ENCODE results near the gene SLIT3.

SLIT3 gene

DNA sequence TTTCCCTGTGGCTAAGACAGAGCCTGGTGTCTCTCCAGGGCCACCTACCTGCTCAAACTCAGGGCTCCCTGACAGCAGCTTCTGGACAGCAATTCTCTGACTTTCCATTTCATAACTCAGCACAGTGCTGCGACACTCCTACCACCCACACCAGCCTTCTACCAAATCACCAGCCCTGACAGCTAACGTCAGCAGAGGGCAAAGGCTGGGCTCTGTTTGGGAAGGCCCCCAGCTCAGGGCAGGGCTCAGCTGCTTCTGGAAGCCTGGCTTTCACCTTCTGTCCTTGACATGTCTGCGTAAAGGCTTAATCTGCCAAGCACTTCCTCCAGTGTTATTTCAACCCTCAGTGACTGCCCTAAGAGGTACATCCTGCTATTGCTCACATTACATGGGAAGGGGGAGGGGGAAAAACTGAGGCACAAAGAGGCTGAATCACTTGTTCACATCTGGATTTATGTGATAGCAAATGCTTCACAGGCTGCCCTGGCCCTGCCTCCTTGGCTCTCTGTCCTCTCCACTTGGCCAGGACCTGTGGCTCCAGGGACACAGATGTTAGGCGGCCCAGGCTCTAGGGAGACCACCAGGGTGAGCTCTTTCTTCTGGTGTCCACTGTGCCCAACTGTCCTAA lies 619.3 kb downstream of the SLIT3 start:
- DNase-seq (ENCODE audit: low read depth) = no peak
- TF ChIP-seq POLR2A (IDR thresholded peaks at IDR 0.05; ENCODE audit: extremely low read depth, insufficient read length) (no peak), MYC (IDR thresholded peaks at IDR 0.05; ENCODE audit: low read depth, low read length) (no peak)
- TF ChIP-seq, protein P1, sequence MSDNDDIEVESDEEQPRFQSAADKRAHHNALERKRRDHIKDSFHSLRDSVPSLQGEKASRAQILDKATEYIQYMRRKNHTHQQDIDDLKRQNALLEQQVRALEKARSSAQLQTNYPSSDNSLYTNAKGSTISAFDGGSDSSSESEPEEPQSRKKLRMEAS (IDR thresholded peaks at IDR 0.05; ENCODE audit: low read depth, low read length) = no peak
- TF ChIP-seq, protein P2, sequence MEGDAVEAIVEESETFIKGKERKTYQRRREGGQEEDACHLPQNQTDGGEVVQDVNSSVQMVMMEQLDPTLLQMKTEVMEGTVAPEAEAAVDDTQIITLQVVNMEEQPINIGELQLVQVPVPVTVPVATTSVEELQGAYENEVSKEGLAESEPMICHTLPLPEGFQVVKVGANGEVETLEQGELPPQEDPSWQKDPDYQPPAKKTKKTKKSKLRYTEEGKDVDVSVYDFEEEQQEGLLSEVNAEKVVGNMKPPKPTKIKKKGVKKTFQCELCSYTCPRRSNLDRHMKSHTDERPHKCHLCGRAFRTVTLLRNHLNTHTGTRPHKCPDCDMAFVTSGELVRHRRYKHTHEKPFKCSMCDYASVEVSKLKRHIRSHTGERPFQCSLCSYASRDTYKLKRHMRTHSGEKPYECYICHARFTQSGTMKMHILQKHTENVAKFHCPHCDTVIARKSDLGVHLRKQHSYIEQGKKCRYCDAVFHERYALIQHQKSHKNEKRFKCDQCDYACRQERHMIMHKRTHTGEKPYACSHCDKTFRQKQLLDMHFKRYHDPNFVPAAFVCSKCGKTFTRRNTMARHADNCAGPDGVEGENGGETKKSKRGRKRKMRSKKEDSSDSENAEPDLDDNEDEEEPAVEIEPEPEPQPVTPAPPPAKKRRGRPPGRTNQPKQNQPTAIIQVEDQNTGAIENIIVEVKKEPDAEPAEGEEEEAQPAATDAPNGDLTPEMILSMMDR (IDR thresholded peaks at IDR 0.05; ENCODE audit: low read depth, low read length) = no peak
- H3K4me3 ChIP-seq (ENCODE audit: low read depth, low read length) = no peak overlapping the region

DNA sequence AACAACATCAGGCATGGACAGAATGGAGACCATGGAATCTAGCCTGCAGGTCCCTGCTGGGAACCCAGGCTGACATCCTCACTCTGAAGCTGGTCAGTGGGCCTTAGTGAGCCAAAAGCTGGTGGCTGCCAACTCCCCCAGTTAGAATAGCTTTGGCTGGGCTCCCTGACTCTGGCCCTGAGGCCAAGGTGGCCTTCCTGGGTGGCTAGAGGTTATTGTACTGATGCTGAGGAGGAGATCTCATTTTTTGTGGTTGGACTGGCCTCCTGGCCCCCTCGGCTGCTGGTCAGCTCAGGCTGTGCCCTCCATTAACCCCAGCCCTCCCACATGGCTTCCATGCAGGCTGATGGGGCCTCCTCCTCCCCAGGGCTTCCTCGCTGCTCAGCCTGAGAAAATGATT lies 620.5 kb downstream of the SLIT3 start:
- no peak overlapping the region for H3K4me3 ChIP-seq (ENCODE audit: low read depth, low read length)
- no peak for TF ChIP-seq POLR2A (IDR thresholded peaks at IDR 0.05; ENCODE audit: extremely low read depth, insufficient read length)
- no peak for TF ChIP-seq MYC (IDR thresholded peaks at IDR 0.05; ENCODE audit: low read depth, low read length)
- no peak for DNase-seq (ENCODE audit: low read depth)

DNA sequence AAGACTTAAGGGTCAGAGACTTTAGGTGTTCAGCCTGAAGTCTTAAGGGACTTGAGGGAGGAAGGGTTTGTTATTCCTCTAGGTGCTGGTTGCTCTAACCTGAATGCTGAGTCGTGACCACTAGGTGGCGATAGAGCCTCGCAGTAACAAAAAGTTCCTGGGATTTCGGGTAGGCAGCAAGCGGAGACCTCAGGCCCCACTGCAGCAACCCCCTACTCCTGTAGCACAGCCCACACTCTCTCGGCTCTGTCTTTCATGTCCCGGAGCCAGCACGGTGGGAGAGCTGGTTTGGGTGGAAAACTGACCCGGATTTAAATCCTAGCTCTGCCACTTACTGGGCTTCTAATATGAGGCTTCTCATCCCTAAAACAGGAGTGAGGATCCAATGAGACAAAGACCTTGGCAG lies 621.4 kb downstream of the SLIT3 start:
- no peak overlapping the region for H3K4me3 ChIP-seq (ENCODE audit: low read depth, low read length)
- peak; percentile 69 for DNase-seq (ENCODE audit: low read depth)
- TF ChIP-seq, protein P2 (IDR thresholded peaks at IDR 0.05; ENCODE audit: low read depth, low read length) = peak; percentile 82
- TF ChIP-seq, protein P1 (IDR thresholded peaks at IDR 0.05; ENCODE audit: low read depth, low read length) = no peak

DNA sequence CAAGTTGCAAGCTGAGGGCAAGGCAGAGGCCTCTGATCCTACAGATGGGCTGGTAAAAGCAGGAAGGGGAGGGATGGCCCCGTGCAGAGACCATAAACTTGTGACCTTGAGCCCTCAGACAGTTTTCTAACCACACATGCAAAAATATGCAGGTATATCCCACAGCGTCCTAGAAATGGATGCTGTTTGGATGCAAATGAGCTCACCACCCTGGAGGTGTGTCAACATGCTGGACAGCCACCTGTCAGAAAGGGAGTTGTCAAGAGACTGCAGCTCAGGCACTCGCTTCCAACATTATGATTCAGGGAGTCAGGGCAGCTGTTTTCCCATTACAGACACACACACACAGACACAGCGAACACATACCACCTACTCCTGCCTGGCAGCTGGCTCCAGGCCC lies 624.4 kb downstream of the SLIT3 start:
- H3K4me3 ChIP-seq (ENCODE audit: low read depth, low read length) = no peak overlapping the region
- DNase-seq (ENCODE audit: low read depth) = no peak
- TF ChIP-seq, protein P2 (IDR thresholded peaks at IDR 0.05; ENCODE audit: low read depth, low read length) = no peak
- TF ChIP-seq, protein P1 (IDR thresholded peaks at IDR 0.05; ENCODE audit: low read depth, low read length) = no peak
- TF ChIP-seq POLR2A (IDR thresholded peaks at IDR 0.05; ENCODE audit: extremely low read depth, insufficient read length) (no peak), MYC (IDR thresholded peaks at IDR 0.05; ENCODE audit: low read depth, low read length) (no peak)

DNA sequence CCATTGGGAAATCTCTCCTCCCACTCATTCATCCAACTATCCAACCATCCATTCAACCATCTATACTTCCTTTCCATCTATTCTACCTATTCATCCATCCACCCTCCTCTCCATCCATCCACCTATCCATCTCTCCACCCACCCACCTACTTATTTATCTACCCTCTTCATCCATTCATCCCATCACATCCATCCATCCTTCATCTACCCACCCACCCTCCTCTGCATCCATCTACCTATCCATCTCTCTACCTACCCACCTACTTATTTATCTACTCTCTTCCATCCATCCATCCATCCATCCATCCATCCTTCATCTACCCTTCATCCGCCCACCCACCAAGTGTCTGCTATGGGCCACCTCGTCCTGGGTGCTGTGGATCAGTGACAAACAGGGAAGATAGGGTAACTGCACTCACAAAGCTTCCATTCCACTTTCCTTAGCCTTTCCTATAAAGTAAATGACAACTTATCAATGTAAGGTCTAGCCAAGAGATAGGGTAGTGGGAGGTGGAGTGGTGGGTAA lies 625.0 kb downstream of the SLIT3 start:
- DNase-seq (ENCODE audit: low read depth) = no peak
- no peak overlapping the region for H3K4me3 ChIP-seq (ENCODE audit: low read depth, low read length)
- TF ChIP-seq POLR2A (IDR thresholded peaks at IDR 0.05; ENCODE audit: extremely low read depth, insufficient read length) (no peak), MYC (IDR thresholded peaks at IDR 0.05; ENCODE audit: low read depth, low read length) (no peak)
- TF ChIP-seq, protein P1 (IDR thresholded peaks at IDR 0.05; ENCODE audit: low read depth, low read length) = no peak
- TF ChIP-seq, protein P2 (IDR thresholded peaks at IDR 0.05; ENCODE audit: low read depth, low read length) = no peak

DNA sequence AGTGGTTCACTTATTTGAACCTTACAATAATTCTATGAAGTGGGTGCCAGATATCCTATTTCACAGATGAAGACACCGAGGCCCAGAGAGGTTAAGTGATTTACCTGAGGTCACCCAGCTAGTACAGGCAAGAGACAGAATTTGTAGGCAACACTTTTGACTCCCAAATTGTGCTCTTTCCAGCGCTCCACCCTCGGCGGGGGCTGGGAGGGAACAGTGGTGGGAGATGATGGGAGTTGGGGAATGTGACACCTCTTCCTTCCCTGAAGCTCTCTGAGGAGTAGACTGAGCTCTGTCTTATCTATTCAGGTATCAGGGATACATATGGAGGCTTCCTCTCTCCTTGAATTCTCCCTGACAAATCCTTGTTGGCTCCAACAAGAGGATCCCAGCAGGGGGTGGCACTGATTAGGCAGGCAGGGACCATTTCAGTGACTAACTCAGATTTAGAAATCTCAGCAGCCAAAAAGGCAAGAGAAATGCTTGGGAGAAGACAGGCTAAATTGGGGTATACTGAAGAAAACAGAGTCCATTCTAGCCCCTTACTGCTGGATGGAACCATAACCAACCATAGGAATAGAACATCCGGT lies 626.0 kb downstream of the SLIT3 start:
- H3K4me3 ChIP-seq (ENCODE audit: low read depth, low read length) = no peak overlapping the region
- TF ChIP-seq, protein P1 (IDR thresholded peaks at IDR 0.05; ENCODE audit: low read depth, low read length) = no peak
- TF ChIP-seq POLR2A (IDR thresholded peaks at IDR 0.05; ENCODE audit: extremely low read depth, insufficient read length) (no peak), MYC (IDR thresholded peaks at IDR 0.05; ENCODE audit: low read depth, low read length) (no peak)
- TF ChIP-seq, protein P2 (IDR thresholded peaks at IDR 0.05; ENCODE audit: low read depth, low read length) = no peak
- DNase-seq (ENCODE audit: low read depth) = no peak

Measured in NB4 (cell line).